T-helper 1 cell treated with Interleukin-12 subunit alpha and Interleukin-12 subunit beta and Interleukin-4 antibody, amounts not matched to agents 30 μg/mL and 1 μg/mL, for 36 hours (primary cell): ENCODE measurements around the gene CFAP299.
"Not testable (repeated sequence)": the region's sequence is repeated elsewhere in the genome, so short reads cannot be mapped to it uniquely, and the experiment has no call there.

Source experiments
- H3K27ac Mint-ChIP-seq: one replicate; pipeline ENCODE4 v1.8.0; 2021; ENCODE audit warnings: mild to moderate bottlenecking, mixed read lengths
- H3K27me3 Mint-ChIP-seq: one replicate; pipeline ENCODE4 v1.8.0; 2021; ENCODE audit warnings: low read depth, mixed read lengths
- H3K36me3 Mint-ChIP-seq: one replicate; pipeline ENCODE4 v1.8.0; 2021; ENCODE audit warnings: low read depth, mixed read lengths
- H3K4me1 Mint-ChIP-seq: one replicate; pipeline ENCODE4 v1.8.0; 2021; ENCODE audit warnings: low read depth, mixed read lengths
- H3K4me3 Mint-ChIP-seq: one replicate; pipeline ENCODE4 v1.8.0; 2021; ENCODE audit warnings: mild to moderate bottlenecking, moderate library complexity, mixed read lengths
- H3K9me3 Mint-ChIP-seq: one replicate; pipeline ENCODE4 v1.8.0; 2021; ENCODE audit warnings: mixed read lengths

Gene CFAP299

DNA sequence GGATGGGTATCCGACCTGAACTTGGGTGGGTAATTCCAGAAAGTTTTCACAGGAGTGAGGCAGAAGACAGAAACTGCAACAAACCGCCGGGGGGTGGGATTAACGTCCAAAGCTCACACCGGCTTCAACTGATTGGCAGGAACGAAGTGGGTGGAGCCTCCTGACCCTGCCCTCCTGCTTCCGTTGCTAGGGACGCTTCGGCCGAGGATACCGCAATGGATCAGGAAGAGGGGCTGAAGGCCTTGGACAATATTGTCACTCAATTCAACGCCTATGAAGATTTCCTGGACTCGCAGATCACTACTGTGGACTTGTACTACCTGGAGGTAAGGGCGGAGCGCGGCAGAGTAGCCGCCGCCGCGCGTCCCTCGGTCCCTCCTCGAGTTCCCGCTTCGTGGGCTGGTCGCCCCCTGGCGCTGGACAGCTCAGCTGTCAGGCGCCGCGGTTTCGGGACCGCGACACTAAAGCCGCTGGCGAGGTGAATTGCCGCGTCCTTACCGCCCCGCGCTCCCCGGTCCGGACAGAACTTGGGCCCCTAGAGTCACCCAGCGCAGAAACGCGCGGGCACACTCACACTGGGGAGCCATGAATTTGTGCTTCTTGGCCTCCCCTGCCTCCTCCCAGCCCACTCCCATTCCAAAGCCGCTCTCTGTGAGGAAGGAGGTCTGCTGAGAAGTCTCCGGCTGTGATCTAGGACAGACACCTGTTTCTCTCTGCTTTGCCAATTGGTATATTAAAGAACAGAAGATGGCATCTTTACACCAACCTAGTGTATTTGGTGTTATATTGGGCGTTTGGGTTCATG lies at the start of gene CFAP299:
TSS of gene CFAP299 (plus strand) at position 177 of the 805 bp plus-strand sequence.
- H3K4me3 Mint-ChIP-seq = peak within 1 kb of the TSS; percentile 78
- H3K27me3 Mint-ChIP-seq = peaks cover 25% of the 10 kb centered on the region
- no peaks in the 10 kb centered on the region for H3K36me3 Mint-ChIP-seq
- peaks cover 4% of the 10 kb centered on the region for H3K4me1 Mint-ChIP-seq
- no peak within 1 kb of the TSS for H3K27ac Mint-ChIP-seq
- no peaks in the 10 kb centered on the region for H3K9me3 Mint-ChIP-seq

GRCh38 chr4:80286451-80286850 lies 49.1 kb upstream of the CFAP299 start:
- Mint-ChIP-seq H3K27ac (no peak overlapping the region), H3K4me3 (no peak overlapping the region), H3K36me3 (no peaks in the 10 kb centered on the region), H3K9me3 (no peaks in the 10 kb centered on the region), H3K4me1 (no peaks in the 10 kb centered on the region), H3K27me3 (peaks cover 14% of the 10 kb centered on the region)

GRCh38 chr4:80290665-80291064 lies 44.9 kb upstream of the CFAP299 start:
- not testable (repeated sequence) for H3K4me1 Mint-ChIP-seq, H3K36me3 Mint-ChIP-seq, H3K9me3 Mint-ChIP-seq, H3K4me3 Mint-ChIP-seq, H3K27ac Mint-ChIP-seq
- H3K27me3 Mint-ChIP-seq = peaks cover 12% of the 10 kb centered on the region

DNA sequence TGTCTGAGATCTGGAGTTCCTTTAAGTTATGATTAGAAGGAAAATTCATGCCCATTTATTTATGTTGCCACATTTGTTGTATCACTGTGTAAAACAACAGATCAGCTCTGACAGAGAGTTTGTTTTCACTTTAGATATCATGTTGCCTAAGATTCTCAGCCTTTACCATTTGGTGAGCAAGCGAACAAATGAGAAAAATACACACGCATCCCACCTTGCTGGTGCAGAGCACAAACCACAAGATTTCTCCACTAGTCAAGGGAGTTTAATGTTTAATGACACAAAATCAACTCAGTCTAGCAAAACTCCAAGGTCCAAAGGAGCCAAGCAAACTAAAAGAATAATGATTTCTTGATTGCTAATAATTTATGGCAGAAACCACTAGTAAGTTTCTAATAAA lies 41.3 kb upstream of the CFAP299 start:
- Mint-ChIP-seq H3K27ac (no peak overlapping the region), H3K4me1 (no peaks in the 10 kb centered on the region), H3K9me3 (no peaks in the 10 kb centered on the region), H3K4me3 (no peak overlapping the region), H3K27me3 (peaks cover 3% of the 10 kb centered on the region), H3K36me3 (no peaks in the 10 kb centered on the region)

DNA sequence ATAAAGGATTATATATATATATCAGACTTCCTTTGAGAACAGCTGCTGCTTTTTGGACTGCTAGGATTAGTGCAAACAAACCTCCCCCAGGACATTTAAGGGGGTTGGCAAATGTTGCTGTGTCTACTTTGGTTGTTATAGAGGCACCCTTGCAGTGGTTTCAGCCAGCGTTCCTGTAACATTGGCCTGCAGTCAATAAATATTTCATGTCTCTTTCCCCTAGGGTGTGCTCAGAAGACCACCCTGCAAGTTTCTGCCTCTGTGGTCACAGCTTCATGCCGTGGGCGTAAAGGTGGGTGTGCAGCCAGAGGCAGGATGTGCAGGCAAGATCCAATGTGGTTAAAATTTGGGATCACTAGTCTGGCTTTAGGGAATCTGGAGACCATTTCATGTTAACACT lies 40.2 kb upstream of the CFAP299 start:
- peaks cover 3% of the 10 kb centered on the region for H3K27me3 Mint-ChIP-seq
- no peaks in the 10 kb centered on the region for H3K36me3 Mint-ChIP-seq
- H3K27ac Mint-ChIP-seq = no peak overlapping the region
- H3K9me3 Mint-ChIP-seq = no peaks in the 10 kb centered on the region
- H3K4me3 Mint-ChIP-seq = no peak overlapping the region
- H3K4me1 Mint-ChIP-seq = no peaks in the 10 kb centered on the region

DNA sequence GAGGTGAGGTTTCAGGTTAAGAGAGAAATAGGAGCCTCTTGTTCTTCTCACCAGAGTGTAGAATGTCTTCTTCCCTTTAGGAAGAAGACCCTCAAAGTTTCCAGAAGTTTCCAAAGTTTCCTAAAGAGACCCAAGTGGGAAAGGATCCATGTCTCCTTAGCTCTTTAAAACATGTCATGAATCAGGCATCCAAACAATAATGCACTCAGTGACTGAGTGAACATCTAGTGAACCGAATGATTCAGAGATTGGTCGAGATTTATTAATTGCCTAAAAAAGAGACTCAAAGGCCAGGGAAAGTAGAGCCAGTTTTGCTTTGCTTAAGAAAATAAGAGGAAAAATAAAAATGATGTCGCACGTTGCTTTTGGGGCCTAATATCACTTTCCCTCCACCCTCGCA lies 39.7 kb upstream of the CFAP299 start:
- no peaks in the 10 kb centered on the region for H3K4me1 Mint-ChIP-seq
- H3K27me3 Mint-ChIP-seq = peaks cover 3% of the 10 kb centered on the region
- H3K36me3 Mint-ChIP-seq = no peaks in the 10 kb centered on the region
- H3K27ac Mint-ChIP-seq = no peak overlapping the region
- H3K9me3 Mint-ChIP-seq = no peaks in the 10 kb centered on the region
- no peak overlapping the region for H3K4me3 Mint-ChIP-seq

DNA sequence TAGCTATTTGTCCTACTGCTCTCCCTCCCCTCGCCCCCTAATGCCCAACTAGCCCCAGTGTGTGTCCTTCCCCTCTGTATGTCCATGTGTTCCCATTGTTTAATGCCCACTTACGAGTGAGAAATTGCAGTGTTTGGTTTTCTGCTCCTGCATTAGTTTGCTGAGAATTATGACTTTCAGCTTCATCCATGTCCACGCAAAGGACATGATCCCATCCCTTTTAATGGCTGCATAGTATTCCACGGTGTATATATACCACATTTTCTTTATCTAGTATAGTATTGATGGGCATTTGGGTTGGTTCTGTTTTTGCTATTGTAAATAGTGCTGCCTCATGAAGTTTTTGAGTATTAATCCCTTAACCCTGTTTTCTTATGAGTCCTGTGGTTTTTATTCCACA lies 33.6 kb upstream of the CFAP299 start:
- H3K9me3 Mint-ChIP-seq = peaks cover 4% of the 10 kb centered on the region
- no peaks in the 10 kb centered on the region for H3K4me1 Mint-ChIP-seq
- no peak overlapping the region for H3K27ac Mint-ChIP-seq
- H3K27me3 Mint-ChIP-seq = peaks cover 7% of the 10 kb centered on the region
- H3K36me3 Mint-ChIP-seq = no peaks in the 10 kb centered on the region
- no peak overlapping the region for H3K4me3 Mint-ChIP-seq

- Mint-ChIP-seq H3K4me3 (no peak overlapping the region), H3K9me3 (peaks cover 4% of the 10 kb centered on the region), H3K4me1 (no peaks in the 10 kb centered on the region), H3K36me3 (no peaks in the 10 kb centered on the region), H3K27me3 (peaks cover 7% of the 10 kb centered on the region), H3K27ac (no peak overlapping the region)
Measured at GRCh38 chr4:80302616-80303223, 32.8 kb upstream of the CFAP299 start.

- no peak overlapping the region for H3K4me3 Mint-ChIP-seq
- peaks cover 4% of the 10 kb centered on the region for H3K9me3 Mint-ChIP-seq
- H3K4me1 Mint-ChIP-seq = no peaks in the 10 kb centered on the region
- H3K27me3 Mint-ChIP-seq = peaks cover 10% of the 10 kb centered on the region
- no peak overlapping the region for H3K27ac Mint-ChIP-seq
- H3K36me3 Mint-ChIP-seq = no peaks in the 10 kb centered on the region
Measured at GRCh38 chr4:80305466-80305865, 30.1 kb upstream of the CFAP299 start.

DNA sequence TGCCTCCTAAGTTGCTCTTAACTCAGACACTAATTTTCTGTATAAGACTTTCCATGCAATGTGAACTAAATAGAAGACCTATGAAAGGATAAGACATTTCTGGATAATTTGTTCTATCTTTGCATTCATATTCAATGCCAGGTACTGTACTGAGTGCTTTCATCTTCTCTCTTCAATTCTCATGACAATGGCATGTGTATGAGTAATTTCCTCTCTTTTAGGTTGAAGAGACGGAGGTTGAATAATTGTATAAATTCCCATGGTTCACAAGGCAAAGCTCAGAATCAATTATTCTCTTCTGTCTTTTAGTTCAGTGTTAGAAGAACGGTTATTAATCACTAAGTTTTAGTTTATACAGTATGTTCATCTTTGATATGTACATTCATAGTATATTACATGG lies 29.3 kb upstream of the CFAP299 start:
- Mint-ChIP-seq H3K36me3 (no peaks in the 10 kb centered on the region), H3K4me3 (no peak overlapping the region), H3K4me1 (no peaks in the 10 kb centered on the region), H3K27me3 (peaks cover 10% of the 10 kb centered on the region), H3K9me3 (peaks cover 4% of the 10 kb centered on the region), H3K27ac (no peak overlapping the region)

GRCh38 chr4:80307183-80307735 lies 28.3 kb upstream of the CFAP299 start:
- Mint-ChIP-seq H3K27me3 (peaks cover 14% of the 10 kb centered on the region), H3K9me3 (no peaks in the 10 kb centered on the region), H3K36me3 (no peaks in the 10 kb centered on the region), H3K27ac (no peak overlapping the region), H3K4me3 (no peak overlapping the region), H3K4me1 (no peaks in the 10 kb centered on the region)

DNA sequence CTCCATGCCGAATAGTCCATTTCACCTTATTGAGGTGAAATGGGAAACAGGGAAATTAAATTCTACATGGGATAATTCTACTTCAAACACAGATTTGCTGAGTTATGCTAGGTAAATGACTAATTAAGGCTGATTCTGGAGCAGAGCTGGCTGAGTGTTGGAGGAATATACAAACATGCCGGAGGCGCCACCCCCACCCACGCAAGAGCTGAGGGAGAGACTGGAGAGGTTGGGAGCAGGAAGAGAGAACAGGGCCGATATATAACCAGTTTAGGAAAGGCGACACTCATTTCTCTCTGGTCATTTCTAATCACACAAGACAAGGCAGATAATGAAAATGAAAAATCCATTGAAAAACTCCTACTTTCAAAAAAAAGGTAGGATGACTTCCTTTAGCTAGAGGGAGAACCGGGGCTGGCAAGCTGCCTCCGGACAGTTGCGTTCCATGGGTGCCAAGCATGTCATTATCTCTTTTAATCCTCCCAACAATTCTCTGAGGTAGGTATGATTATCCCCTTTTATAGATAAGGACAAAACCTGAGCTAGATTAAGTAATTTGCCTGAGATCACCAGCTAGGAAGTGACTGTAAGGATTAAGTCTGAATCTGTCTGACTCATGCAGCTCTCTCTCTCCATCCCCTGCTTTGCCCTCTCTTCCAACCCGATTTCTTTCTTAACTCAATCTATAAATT lies 27.6 kb upstream of the CFAP299 start:
- Mint-ChIP-seq H3K27ac (no peak overlapping the region), H3K9me3 (no peaks in the 10 kb centered on the region), H3K4me3 (no peak overlapping the region), H3K36me3 (no peaks in the 10 kb centered on the region), H3K4me1 (no peaks in the 10 kb centered on the region), H3K27me3 (peaks cover 15% of the 10 kb centered on the region)

DNA sequence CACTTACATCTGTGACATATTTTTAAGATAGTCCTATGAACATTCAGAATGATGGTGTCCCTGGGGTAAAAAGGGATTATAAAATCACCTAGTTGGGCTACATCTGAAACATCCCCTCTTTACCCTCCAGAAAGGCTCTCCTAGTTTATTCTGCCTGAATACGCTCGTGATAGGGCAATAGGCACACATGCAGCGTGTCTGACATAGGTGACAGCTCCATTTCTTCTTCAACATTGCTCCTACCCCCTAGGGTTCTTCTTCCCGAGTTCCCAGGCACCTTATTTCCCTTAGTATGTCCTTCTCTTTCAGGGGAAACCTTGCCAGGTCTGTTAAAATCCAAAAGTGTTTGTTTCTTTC lies 27.1 kb upstream of the CFAP299 start:
- H3K4me3 Mint-ChIP-seq = no peak overlapping the region
- H3K9me3 Mint-ChIP-seq = no peaks in the 10 kb centered on the region
- no peak overlapping the region for H3K27ac Mint-ChIP-seq
- no peaks in the 10 kb centered on the region for H3K36me3 Mint-ChIP-seq
- H3K4me1 Mint-ChIP-seq = no peaks in the 10 kb centered on the region
- peaks cover 15% of the 10 kb centered on the region for H3K27me3 Mint-ChIP-seq

GRCh38 chr4:80309294-80310004 lies 26.1 kb upstream of the CFAP299 start:
- peaks cover 15% of the 10 kb centered on the region for H3K27me3 Mint-ChIP-seq
- H3K4me3 Mint-ChIP-seq = no peak overlapping the region

More at GRCh38 chr4:80309294-80310004, 26.1 kb upstream of the CFAP299 start:
- H3K9me3 Mint-ChIP-seq = no peaks in the 10 kb centered on the region
- H3K4me1 Mint-ChIP-seq = no peaks in the 10 kb centered on the region
- H3K27ac Mint-ChIP-seq = no peak overlapping the region
- H3K36me3 Mint-ChIP-seq = no peaks in the 10 kb centered on the region
